Adipocyte (in vitro differentiated cells): ENCODE data around the gene CHRNA4.
A peak's percentile ranks its signal among the peaks of the same experiment; 100 is the strongest.

ENCODE experiments used
- DNase-seq: peaks from one replicate; pipeline ENCODE4 v3.0.0-alpha.2; 2015; ENCODE audit warnings: low read depth
- H3K27me3 ChIP-seq: replicated peaks from 2 replicates; pipeline ENCODE4 v1.7.0; 2013; ENCODE audit warnings: mild to moderate bottlenecking, low read length, moderate library complexity; ENCODE audit not compliant: control insufficient read depth, insufficient read depth
- H3K36me3 ChIP-seq: 2 replicates; pipeline ENCODE4 v1.7.0; 2013; ENCODE audit warnings: low read length, mild to moderate bottlenecking, moderate library complexity; ENCODE audit not compliant: control insufficient read depth, insufficient read depth, severe bottlenecking
- H3K4me1 ChIP-seq: 2 replicates; pipeline ENCODE4 v1.7.0; 2013; ENCODE audit warnings: mild to moderate bottlenecking, low read length, moderate library complexity; ENCODE audit not compliant: control insufficient read depth, insufficient read depth
- H3K4me3 ChIP-seq: 2 replicates; pipeline ENCODE4 v1.7.0; 2013; ENCODE audit warnings: mild to moderate bottlenecking, low read length, moderate library complexity
- H3K9ac ChIP-seq: 2 replicates; pipeline ENCODE4 v1.7.0; 2013; ENCODE audit warnings: mild to moderate bottlenecking, low read length, moderate library complexity
- H3K9me3 ChIP-seq: 2 replicates; pipeline ENCODE4 v1.7.0; 2013; ENCODE audit warnings: mild to moderate bottlenecking, low read length, moderate library complexity; ENCODE audit not compliant: control insufficient read depth

The CHRNA4 gene

GRCh38 chr20:63349516-63349895 is 11.6 kb downstream of the CHRNA4 start:
- Histone ChIP-seq H3K9ac (no peak overlapping the region), H3K36me3 (no peaks in the 10 kb centered on the region), H3K9me3 (no peaks in the 10 kb centered on the region), H3K4me1 (peaks cover 15% of the 10 kb centered on the region), H3K4me3 (no peak overlapping the region), H3K27me3 (peaks cover 18% of the 10 kb centered on the region)
- DNase-seq: no peak

- Histone ChIP-seq H3K4me1 (peaks cover 20% of the 10 kb centered on the region), H3K27me3 (peaks cover 21% of the 10 kb centered on the region), H3K36me3 (no peaks in the 10 kb centered on the region), H3K4me3 (no peak overlapping the region), H3K9ac (no peak overlapping the region), H3K9me3 (no peaks in the 10 kb centered on the region)
- no peak for DNase-seq
Measured at GRCh38 chr20:63348828-63349515, 12.2 kb downstream of the CHRNA4 start.

- H3K4me3 ChIP-seq: no peak overlapping the region
- H3K9me3 ChIP-seq: no peaks in the 10 kb centered on the region
- no peaks in the 10 kb centered on the region for H3K36me3 ChIP-seq
- DNase-seq: no peak
- H3K27me3 ChIP-seq: peaks cover 29% of the 10 kb centered on the region
- peaks cover 25% of the 10 kb centered on the region for H3K4me1 ChIP-seq
- no peak overlapping the region for H3K9ac ChIP-seq
Measured at GRCh38 chr20:63347950-63348827, 13.0 kb downstream of the CHRNA4 start.

- no peaks in the 10 kb centered on the region for H3K36me3 ChIP-seq
- no peak for DNase-seq
- H3K27me3 ChIP-seq: peaks cover 35% of the 10 kb centered on the region
- no peaks in the 10 kb centered on the region for H3K9me3 ChIP-seq
- no peak overlapping the region for H3K9ac ChIP-seq
- no peak overlapping the region for H3K4me3 ChIP-seq
- peaks cover 25% of the 10 kb centered on the region for H3K4me1 ChIP-seq
Measured at GRCh38 chr20:63347081-63347741, 13.9 kb downstream of the CHRNA4 start.

- no peak for DNase-seq
- Histone ChIP-seq H3K4me1 (peaks cover 25% of the 10 kb centered on the region), H3K9ac (no peak overlapping the region), H3K4me3 (no peak overlapping the region), H3K36me3 (no peaks in the 10 kb centered on the region), H3K27me3 (peaks cover 43% of the 10 kb centered on the region), H3K9me3 (no peaks in the 10 kb centered on the region)
Measured at GRCh38 chr20:63346131-63347080, 14.7 kb downstream of the CHRNA4 start.

GRCh38 chr20:63345328-63346100 is 15.6 kb downstream of the CHRNA4 start:
- Histone ChIP-seq H3K4me3 (no peak overlapping the region), H3K4me1 (peaks cover 25% of the 10 kb centered on the region), H3K27me3 (peaks cover 45% of the 10 kb centered on the region), H3K36me3 (no peaks in the 10 kb centered on the region), H3K9me3 (no peaks in the 10 kb centered on the region), H3K9ac (no peak overlapping the region)
- DNase-seq: peak; percentile 29

GRCh38 chr20:63344616-63345327 is 16.4 kb downstream of the CHRNA4 start:
- Histone ChIP-seq H3K27me3 (peaks cover 43% of the 10 kb centered on the region), H3K9ac (no peak overlapping the region), H3K4me1 (peaks cover 25% of the 10 kb centered on the region), H3K9me3 (no peaks in the 10 kb centered on the region), H3K4me3 (no peak overlapping the region), H3K36me3 (no peaks in the 10 kb centered on the region)
- DNase-seq: peak; percentile 69

- Histone ChIP-seq H3K27me3 (peaks cover 43% of the 10 kb centered on the region), H3K4me3 (no peak overlapping the region), H3K9ac (no peak overlapping the region), H3K36me3 (no peaks in the 10 kb centered on the region), H3K4me1 (peaks cover 25% of the 10 kb centered on the region), H3K9me3 (no peaks in the 10 kb centered on the region)
- DNase-seq: no peak
Measured at GRCh38 chr20:63343460-63344445, 17.4 kb downstream of the CHRNA4 start.
